HUES6 (cell line): ENCODE data around the gene ACER3.

Experiments
- H3K27ac ChIP-seq: 2 replicates; pipeline ENCODE4 v1.7.0; 2013; ENCODE audit warnings: low read depth, mild to moderate bottlenecking, low read length, inconsistent platforms
- H3K27me3 ChIP-seq: 2 replicates; pipeline ENCODE4 v1.6.1; 2013; ENCODE audit warnings: low read length; ENCODE audit not compliant: control insufficient read depth, insufficient read depth
- H3K36me3 ChIP-seq: 2 replicates; pipeline ENCODE4 v1.6.1; 2013; ENCODE audit warnings: low read length; ENCODE audit not compliant: control insufficient read depth, insufficient read depth
- H3K4me1 ChIP-seq: 2 replicates; pipeline ENCODE4 v1.6.1; 2013; ENCODE audit warnings: low read length; ENCODE audit not compliant: control insufficient read depth, insufficient read depth
- H3K4me3 ChIP-seq: 2 replicates; pipeline ENCODE4 v1.5.1; 2013; ENCODE audit warnings: low read depth, low read length
- H3K9ac ChIP-seq: one replicate; pipeline ENCODE4 v1.6.1; 2013; ENCODE audit warnings: mild to moderate bottlenecking, low read length
- H3K9me3 ChIP-seq: 2 replicates; pipeline ENCODE4 v1.6.1; 2013; ENCODE audit warnings: low read depth, low read length; ENCODE audit not compliant: control insufficient read depth, insufficient read depth

ACER3 gene

GRCh38 chr11:77051511-77051910 is 190.8 kb downstream of the ACER3 start:
- Histone ChIP-seq H3K27me3 (no peaks in the 10 kb centered on the region; the same call in 1 of the 2 replicates), H3K4me1 (0 out of 2 replicates have a peak, but pooled peaks cover under 1% of the 10 kb centered on the region), H3K4me3 (no peak overlapping the region), H3K9me3 (peaks cover 14% of the 10 kb centered on the region; the same call in 1 of the 2 replicates), H3K27ac (no peak overlapping the region), H3K36me3 (no peaks in the 10 kb centered on the region), H3K9ac (no peak overlapping the region)

DNA sequence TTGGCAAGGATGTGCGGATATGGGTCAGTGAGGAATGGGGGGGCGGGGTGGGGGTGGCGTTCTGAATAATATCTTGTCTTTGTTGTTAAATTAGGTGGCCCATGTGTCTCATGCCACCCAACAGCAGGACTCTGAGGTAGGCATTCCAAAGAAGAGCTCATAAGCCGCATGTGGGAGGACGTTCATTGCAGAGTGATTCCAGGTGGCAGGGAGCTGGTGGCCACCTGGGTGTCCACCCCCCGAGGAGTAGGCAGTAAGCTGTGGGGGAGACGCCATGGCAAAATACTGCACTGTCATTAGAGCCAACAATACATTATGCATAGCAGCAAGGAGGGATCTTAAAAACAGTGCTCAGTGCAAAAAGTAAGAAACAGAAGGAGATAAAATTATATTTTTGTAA is 191.8 kb downstream of the ACER3 start:
- Histone ChIP-seq H3K9ac (no peak overlapping the region), H3K36me3 (no peaks in the 10 kb centered on the region), H3K4me3 (no peak overlapping the region), H3K4me1 (no peaks in the 10 kb centered on the region), H3K27ac (no peak overlapping the region), H3K9me3 (peaks cover 16% of the 10 kb centered on the region; the same call in 1 of the 2 replicates), H3K27me3 (no peaks in the 10 kb centered on the region)

- Histone ChIP-seq H3K9me3 (peaks cover 16% of the 10 kb centered on the region; the same call in 1 of the 2 replicates), H3K27me3 (no peaks in the 10 kb centered on the region), H3K4me3 (no peak overlapping the region), H3K9ac (no peak overlapping the region), H3K36me3 (no peaks in the 10 kb centered on the region), H3K27ac (no peak overlapping the region), H3K4me1 (no peaks in the 10 kb centered on the region)
Observed at GRCh38 chr11:77053217-77054015, 192.7 kb downstream of the ACER3 start.

GRCh38 chr11:77054084-77054483 is 193.4 kb downstream of the ACER3 start:
- H3K36me3 ChIP-seq: no peaks in the 10 kb centered on the region
- H3K9ac ChIP-seq: no peak overlapping the region
- H3K4me3 ChIP-seq: no peak overlapping the region
- no peaks in the 10 kb centered on the region for H3K27me3 ChIP-seq
- H3K4me1 ChIP-seq: no peaks in the 10 kb centered on the region
- H3K27ac ChIP-seq: no peak overlapping the region
- H3K9me3 ChIP-seq: peaks cover 16% of the 10 kb centered on the region; the same call in 1 of the 2 replicates

- no peak overlapping the region for H3K27ac ChIP-seq
Observed at GRCh38 chr11:77055101-77055561, 194.4 kb downstream of the ACER3 start.

DNA sequence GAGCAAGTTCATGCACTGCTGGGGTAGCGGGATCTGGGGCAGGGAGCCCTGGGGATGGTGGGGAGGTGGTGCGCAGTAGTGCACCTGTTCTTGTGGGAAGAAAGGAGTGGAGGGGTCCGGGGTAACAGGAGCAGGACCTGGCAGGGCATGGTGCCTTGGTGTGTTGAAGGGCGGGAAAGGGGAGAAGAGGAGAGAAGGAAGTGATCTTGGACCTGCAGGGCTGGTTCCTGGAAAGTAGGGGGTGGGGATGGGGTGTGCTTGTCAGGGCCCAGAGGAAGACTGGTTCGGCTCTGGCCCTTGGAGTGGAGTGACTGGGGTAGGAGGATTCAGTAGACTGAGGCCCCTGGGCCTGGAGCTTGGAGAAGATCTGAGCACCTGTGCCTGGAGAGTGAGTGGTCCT is 195.2 kb downstream of the ACER3 start:
- peaks cover 16% of the 10 kb centered on the region; the same call in 1 of the 2 replicates for H3K9me3 ChIP-seq
- no peak overlapping the region for H3K27ac ChIP-seq
- no peaks in the 10 kb centered on the region for H3K4me1 ChIP-seq
- H3K9ac ChIP-seq: no peak overlapping the region
- no peak overlapping the region for H3K4me3 ChIP-seq
- H3K27me3 ChIP-seq: no peaks in the 10 kb centered on the region
- no peaks in the 10 kb centered on the region for H3K36me3 ChIP-seq

More at GRCh38 chr11:77055101-77055561, 194.4 kb downstream of the ACER3 start:
- H3K36me3 ChIP-seq: no peaks in the 10 kb centered on the region
- H3K4me3 ChIP-seq: no peak overlapping the region
- peaks cover 16% of the 10 kb centered on the region; the same call in 1 of the 2 replicates for H3K9me3 ChIP-seq
- no peaks in the 10 kb centered on the region for H3K27me3 ChIP-seq
- H3K4me1 ChIP-seq: no peaks in the 10 kb centered on the region
- H3K9ac ChIP-seq: no peak overlapping the region

GRCh38 chr11:77056814-77057402 is 196.2 kb downstream of the ACER3 start:
- Histone ChIP-seq H3K4me1 (no peaks in the 10 kb centered on the region), H3K9ac (no peak overlapping the region), H3K4me3 (no peak overlapping the region), H3K9me3 (peaks cover 16% of the 10 kb centered on the region; the same call in 1 of the 2 replicates), H3K36me3 (no peaks in the 10 kb centered on the region), H3K27me3 (no peaks in the 10 kb centered on the region), H3K27ac (no peak overlapping the region)

- no peak overlapping the region for H3K9ac ChIP-seq
- no peak overlapping the region for H3K4me3 ChIP-seq
- peaks cover 16% of the 10 kb centered on the region; the same call in 1 of the 2 replicates for H3K9me3 ChIP-seq
- H3K27me3 ChIP-seq: no peaks in the 10 kb centered on the region
- H3K27ac ChIP-seq: no peak overlapping the region
- H3K36me3 ChIP-seq: no peaks in the 10 kb centered on the region
- no peaks in the 10 kb centered on the region for H3K4me1 ChIP-seq
Observed at GRCh38 chr11:77057938-77058474, 197.3 kb downstream of the ACER3 start.

GRCh38 chr11:77058900-77059299 is 198.2 kb downstream of the ACER3 start:
- Histone ChIP-seq H3K9me3 (peaks cover 13% of the 10 kb centered on the region; the same call in 1 of the 2 replicates), H3K36me3 (no peaks in the 10 kb centered on the region), H3K4me1 (no peaks in the 10 kb centered on the region), H3K27ac (no peak overlapping the region), H3K27me3 (no peaks in the 10 kb centered on the region), H3K9ac (no peak overlapping the region), H3K4me3 (no peak overlapping the region)

DNA sequence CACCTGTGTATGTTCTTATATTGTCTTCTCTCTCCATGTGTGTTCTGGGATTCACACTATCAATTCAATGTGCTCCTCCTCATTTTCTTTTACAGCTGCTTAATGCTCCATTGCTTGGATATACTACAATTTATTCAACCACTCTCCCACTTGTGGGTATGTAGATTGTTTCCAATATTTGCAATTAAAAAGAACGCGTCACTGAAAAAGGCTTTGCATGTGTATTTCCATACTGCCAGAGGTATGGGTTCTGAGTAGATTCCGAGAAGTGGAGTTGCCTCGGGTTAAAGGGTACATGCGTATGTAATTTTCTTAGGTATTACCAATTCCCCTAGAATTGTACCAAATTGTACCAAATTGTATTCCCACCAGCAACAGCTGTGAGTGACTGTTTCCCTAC is 199.1 kb downstream of the ACER3 start:
- Histone ChIP-seq H3K27me3 (peaks cover 3% of the 10 kb centered on the region; the same call in 1 of the 2 replicates), H3K4me1 (no peaks in the 10 kb centered on the region), H3K9me3 (peaks cover 10% of the 10 kb centered on the region; the same call in 1 of the 2 replicates), H3K36me3 (no peaks in the 10 kb centered on the region), H3K9ac (no peak overlapping the region), H3K4me3 (no peak overlapping the region), H3K27ac (no peak overlapping the region)

DNA sequence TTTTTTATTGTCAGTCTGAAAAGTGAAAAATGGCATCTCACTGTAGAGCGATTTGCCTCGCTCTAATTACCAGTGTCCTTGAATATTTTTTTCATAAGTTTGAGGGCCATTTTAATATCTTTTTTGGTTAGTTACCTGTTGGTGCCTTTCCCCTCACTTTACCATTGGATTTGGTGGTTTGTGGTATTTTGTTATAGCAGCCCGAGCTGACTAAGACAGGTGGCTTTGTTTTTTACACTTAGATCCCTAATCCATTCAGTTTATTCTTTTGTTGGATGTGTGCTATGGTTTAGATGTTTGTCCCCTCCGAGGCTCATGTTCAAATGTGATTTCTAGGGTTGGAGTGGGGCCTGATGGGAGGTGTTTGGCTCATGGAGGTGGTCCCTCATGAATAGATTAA is 199.5 kb downstream of the ACER3 start:
- H3K9me3 ChIP-seq: peaks cover 10% of the 10 kb centered on the region; the same call in 1 of the 2 replicates
- no peak overlapping the region for H3K4me3 ChIP-seq
- no peaks in the 10 kb centered on the region for H3K4me1 ChIP-seq
- H3K27ac ChIP-seq: no peak overlapping the region
- no peaks in the 10 kb centered on the region for H3K36me3 ChIP-seq
- H3K27me3 ChIP-seq: peaks cover 7% of the 10 kb centered on the region; the same call in 1 of the 2 replicates
- H3K9ac ChIP-seq: no peak overlapping the region
